Measurements from ENCODE around the gene GALNTL6.

DNA sequence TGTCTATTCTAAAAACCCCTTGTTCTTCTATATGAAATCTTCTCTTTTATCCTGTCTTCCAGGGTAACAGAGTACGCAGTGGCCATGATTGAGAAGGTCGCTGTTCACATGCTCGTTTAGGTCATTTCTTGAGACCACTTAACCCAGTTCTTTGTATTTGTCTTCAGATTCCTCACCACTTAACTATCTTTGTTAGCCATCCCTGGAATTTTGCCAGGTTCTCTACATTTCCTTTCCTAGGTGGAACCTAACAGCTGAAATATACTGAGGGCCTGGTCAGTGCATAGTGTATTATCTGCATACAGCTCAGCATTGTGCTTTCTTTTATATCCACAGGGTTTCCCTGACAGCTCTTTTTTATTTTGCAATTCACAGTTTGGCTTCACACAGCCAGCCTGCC lies 1206.5 kb downstream of the GALNTL6 start:
- TF ChIP-seq POLR2A (IDR thresholded peaks at IDR 0.05) = no peak
- TF ChIP-seq, protein P1, sequence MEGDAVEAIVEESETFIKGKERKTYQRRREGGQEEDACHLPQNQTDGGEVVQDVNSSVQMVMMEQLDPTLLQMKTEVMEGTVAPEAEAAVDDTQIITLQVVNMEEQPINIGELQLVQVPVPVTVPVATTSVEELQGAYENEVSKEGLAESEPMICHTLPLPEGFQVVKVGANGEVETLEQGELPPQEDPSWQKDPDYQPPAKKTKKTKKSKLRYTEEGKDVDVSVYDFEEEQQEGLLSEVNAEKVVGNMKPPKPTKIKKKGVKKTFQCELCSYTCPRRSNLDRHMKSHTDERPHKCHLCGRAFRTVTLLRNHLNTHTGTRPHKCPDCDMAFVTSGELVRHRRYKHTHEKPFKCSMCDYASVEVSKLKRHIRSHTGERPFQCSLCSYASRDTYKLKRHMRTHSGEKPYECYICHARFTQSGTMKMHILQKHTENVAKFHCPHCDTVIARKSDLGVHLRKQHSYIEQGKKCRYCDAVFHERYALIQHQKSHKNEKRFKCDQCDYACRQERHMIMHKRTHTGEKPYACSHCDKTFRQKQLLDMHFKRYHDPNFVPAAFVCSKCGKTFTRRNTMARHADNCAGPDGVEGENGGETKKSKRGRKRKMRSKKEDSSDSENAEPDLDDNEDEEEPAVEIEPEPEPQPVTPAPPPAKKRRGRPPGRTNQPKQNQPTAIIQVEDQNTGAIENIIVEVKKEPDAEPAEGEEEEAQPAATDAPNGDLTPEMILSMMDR (IDR thresholded peaks at IDR 0.05) = no peak

Data from suprapubic skin (tissue), 3 donors.